IPS DF 6.9 (cell line): ENCODE data around the gene GFOD1.
A peak's percentile ranks its signal among the peaks of the same experiment; 100 is the strongest.

Experiments
- DNase-seq: peaks from one replicate; pipeline ENCODE4 v3.0.0-alpha.2; 2013; ENCODE audit warnings: low read depth, low spot score
- H3K27ac ChIP-seq: one replicate; pipeline ENCODE4 v1.5.1; 2013; ENCODE audit warnings: low read length, control low read depth
- H3K27me3 ChIP-seq: 2 replicates; pipeline ENCODE4 v1.6.1; 2013; ENCODE audit warnings: mild to moderate bottlenecking, low read length; ENCODE audit not compliant: control insufficient read depth, insufficient read depth
- H3K36me3 ChIP-seq: 2 replicates; pipeline ENCODE4 v1.6.1; 2013; ENCODE audit warnings: low read length; ENCODE audit not compliant: control insufficient read depth, insufficient read depth
- H3K4me1 ChIP-seq: 2 replicates; pipeline ENCODE4 v1.6.1; 2013; ENCODE audit warnings: low read length; ENCODE audit not compliant: control insufficient read depth, insufficient read depth
- H3K4me3 ChIP-seq: 2 replicates; pipeline ENCODE4 v1.5.1; 2013; ENCODE audit warnings: mild to moderate bottlenecking, low read length
- H3K9me3 ChIP-seq: 2 replicates; pipeline ENCODE4 v1.6.1; 2013; ENCODE audit warnings: low read length, inconsistent platforms; ENCODE audit not compliant: control insufficient read depth, insufficient read depth
- WGBS: extraction: QIAGEN DNeasy Blood & Tissue Kit; methylation state at CpG from one replicate; pipeline ENCODE4 v1.1.7; 2013; ENCODE audit warnings: mixed read lengths, missing lambda C conversion rate; ENCODE audit not compliant: insufficient read length, insufficient coverage; 5-methylcytosine and 5-hydroxymethylcytosine counted together

Gene GFOD1

DNA sequence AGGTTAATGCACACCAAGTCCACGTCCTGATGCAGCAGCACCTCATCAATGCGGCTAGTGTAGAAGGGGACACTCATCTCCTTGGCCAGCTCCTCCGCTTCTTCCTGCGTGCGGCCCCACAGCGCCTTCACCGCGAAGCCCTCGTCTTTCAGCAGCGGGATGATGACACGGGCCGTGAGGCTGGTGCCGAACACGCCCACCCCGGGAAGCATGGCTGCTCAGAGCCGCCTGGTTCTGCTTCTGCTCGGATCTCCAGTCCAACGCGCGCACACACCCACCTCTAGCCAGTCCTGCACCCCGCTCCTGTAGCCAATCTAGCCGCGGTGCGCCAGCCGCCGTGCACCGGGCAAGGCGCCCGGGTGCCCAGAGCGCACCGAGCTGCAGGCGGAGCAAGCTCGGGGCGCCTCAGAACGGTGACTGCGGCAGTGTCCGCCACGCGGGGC, 700 bp downstream of the GFOD1 start:
- Histone ChIP-seq H3K4me3 (peak overlapping the region; percentile 58; the same call in 1 of the 2 replicates), H3K27me3 (peaks cover 12% of the 10 kb centered on the region; the same call in 1 of the 2 replicates), H3K4me1 (peaks cover 3% of the 10 kb centered on the region; the same call in 1 of the 2 replicates), H3K27ac (no peak overlapping the region), H3K9me3 (no peaks in the 10 kb centered on the region), H3K36me3 (no peaks in the 10 kb centered on the region)
- no peak for DNase-seq
- WGBS, result no CpG with 5 or more reads among the region's 39 CpGs

DNA sequence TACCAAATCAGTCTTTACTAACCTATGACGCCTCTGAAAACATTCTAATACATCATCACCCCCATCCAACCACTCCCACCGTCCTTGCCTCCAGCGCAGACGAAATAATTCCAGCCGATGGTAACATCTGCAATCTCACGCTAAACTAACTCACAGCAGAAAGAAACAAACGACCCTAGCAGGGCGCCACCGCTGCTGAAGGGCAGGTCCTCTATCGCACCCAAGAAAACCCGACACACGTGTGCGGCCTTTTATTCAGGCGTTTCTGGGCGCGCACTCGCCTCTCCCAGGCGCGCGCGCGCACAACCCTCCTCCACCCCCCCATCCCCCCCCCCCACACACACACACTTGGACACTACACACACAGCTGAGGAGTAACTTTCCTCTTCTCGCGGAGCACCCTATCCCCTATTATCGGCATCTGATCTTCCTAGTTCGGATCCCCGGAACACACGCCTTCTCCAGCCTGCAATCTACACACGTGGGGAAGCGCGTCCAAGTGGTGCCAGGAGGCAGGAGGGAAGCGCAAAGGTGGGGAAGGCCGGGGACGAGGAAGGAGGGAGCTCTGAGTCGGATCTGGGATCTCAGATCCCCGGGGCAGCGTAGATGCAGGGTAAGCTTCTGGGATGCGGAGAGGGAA, 1.4 kb downstream of the GFOD1 start:
- Histone ChIP-seq H3K9me3 (no peaks in the 10 kb centered on the region), H3K4me3 (peak overlapping the region; percentile 58; the same call in 1 of the 2 replicates), H3K36me3 (no peaks in the 10 kb centered on the region), H3K27ac (no peak overlapping the region), H3K4me1 (peaks cover 3% of the 10 kb centered on the region; the same call in 1 of the 2 replicates), H3K27me3 (peaks cover 12% of the 10 kb centered on the region; the same call in 1 of the 2 replicates)
- no peak for DNase-seq
- no CpG with 5 or more reads among the region's 38 CpGs for WGBS

DNA sequence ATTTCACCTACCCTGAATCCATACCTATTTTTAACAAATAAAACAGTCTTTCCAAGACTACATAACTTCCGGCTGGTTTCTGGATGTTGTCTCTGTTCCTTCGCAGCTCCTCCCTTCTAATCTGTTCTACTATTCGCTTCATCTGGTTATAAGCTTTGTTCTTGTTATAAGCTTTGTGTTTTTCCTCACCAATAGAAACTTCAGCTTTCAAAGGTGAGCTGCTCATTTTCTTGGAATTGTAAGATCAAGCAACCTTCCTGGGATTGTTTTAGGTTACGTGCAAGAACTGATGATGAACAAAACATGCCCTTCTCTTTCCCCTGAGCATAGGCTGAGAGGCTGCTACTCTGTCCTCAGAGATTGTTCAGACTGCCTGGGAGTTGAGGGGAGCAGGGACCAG, 2.1 kb downstream of the GFOD1 start:
- Histone ChIP-seq H3K27me3 (peaks cover 12% of the 10 kb centered on the region; the same call in 1 of the 2 replicates), H3K27ac (no peak overlapping the region)
- no CpG with 5 or more reads among the region's 4 CpGs for WGBS

DNA sequence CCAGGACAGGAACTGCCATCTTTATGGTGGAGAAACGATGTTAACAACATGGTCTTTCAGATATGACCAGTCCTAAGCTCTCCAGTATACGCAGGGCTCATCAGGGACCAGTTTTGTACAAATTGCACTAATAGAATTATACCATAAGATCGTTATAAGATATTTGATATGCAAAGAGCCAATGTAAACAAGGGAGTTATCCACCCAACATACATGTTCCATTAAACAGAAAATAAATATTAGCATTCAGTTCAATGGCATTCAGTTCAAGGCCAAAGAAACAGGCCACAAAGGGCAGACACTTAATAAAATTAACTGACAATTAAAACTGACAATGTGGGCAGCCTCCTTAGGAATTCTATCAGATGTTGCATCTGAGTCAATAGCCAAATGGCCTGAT, 2.6 kb downstream of the GFOD1 start:
- H3K27me3 ChIP-seq, result peaks cover 12% of the 10 kb centered on the region; the same call in 1 of the 2 replicates
- no CpG with 5 or more reads among the region's 3 CpGs for WGBS
- H3K36me3 ChIP-seq, result no peaks in the 10 kb centered on the region
- no peaks in the 10 kb centered on the region for H3K9me3 ChIP-seq
- DNase-seq, result no peak
- H3K4me3 ChIP-seq, result no peak overlapping the region
- no peak overlapping the region for H3K27ac ChIP-seq
- H3K4me1 ChIP-seq, result peaks cover 3% of the 10 kb centered on the region; the same call in 1 of the 2 replicates

More for the DNA sequence above, 2.1 kb downstream of the GFOD1 start:
- Histone ChIP-seq H3K9me3 (no peaks in the 10 kb centered on the region), H3K36me3 (no peaks in the 10 kb centered on the region), H3K4me3 (peak overlapping the region; percentile 58; the same call in 1 of the 2 replicates), H3K4me1 (peaks cover 3% of the 10 kb centered on the region; the same call in 1 of the 2 replicates)
- DNase-seq, result no peak

DNA sequence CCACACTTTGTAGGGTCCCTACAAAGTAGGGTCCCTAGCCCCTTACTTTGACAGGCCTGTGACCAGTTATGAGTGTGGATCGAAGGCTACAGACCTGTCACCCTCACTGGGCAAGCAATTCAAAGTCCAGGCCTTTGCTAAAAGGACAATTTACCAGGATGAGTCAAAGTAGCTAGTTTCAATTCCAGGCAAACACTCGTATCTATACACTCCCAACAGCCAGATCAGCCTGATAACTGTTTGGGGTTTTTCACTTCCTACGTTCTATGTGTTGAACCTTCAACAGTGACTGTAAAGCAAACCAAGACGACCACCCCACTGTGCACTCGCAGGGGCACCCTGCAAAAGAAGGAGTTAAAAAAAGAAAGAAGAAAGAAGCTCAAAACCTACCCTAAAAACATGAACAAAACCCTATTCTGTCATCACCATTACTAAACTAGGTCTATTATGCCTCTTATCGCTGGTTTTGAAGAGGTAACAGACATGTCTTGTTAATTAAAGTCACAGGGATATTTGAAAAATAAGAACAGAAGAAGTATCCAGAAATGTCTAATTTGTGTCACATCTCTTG, 3.2 kb downstream of the GFOD1 start:
- WGBS, result no CpG with 5 or more reads among the region's 6 CpGs
- Histone ChIP-seq H3K4me1 (peaks cover 3% of the 10 kb centered on the region; the same call in 1 of the 2 replicates), H3K36me3 (no peaks in the 10 kb centered on the region), H3K27ac (no peak overlapping the region), H3K27me3 (peaks cover 11% of the 10 kb centered on the region; the same call in 1 of the 2 replicates), H3K9me3 (no peaks in the 10 kb centered on the region), H3K4me3 (no peak overlapping the region)
- DNase-seq, result no peak

DNA sequence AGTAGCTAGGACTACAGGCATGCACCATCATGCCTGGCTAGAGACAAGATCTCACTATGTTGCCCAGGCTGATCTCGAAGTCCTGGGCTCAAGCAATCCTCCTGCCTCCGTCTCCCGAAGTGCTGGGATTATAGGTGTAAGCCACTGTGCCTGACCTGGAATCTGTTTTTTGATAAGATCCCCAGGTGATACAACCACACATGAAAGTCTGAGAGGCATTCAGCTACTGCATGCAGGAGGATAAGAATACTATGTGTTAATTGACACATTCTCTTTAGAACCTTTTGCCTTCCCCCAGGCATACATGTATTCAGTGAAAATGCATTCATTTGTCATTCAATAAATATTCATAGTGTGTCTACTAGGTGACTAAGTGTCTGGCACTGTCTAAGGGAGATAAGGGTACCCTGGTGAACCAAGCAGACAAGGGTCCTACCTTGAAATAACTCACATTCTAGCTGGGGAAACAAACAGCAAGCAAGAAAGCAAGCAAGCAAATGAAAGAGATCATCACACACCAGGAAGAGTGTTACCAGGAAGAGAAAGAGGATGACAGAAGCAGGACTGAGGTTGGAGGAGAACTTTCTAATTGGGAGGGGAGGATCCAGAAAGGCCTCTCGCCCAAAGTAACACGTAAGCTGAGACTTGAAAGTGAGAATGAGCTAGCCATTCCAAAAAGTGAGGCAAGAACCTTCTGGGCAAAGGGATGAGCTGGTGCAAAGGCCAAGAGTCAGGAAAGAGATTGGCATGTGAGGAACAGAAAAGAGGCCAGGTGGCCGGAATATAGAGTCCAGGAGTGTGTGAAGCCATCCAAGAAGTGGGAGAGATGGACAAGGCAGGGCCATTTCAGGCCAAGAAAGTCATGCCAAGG, 6.5 kb downstream of the GFOD1 start:
- WGBS, result no CpG with 5 or more reads among the region's 6 CpGs
- no peaks in the 10 kb centered on the region for H3K36me3 ChIP-seq
- no peak overlapping the region for H3K27ac ChIP-seq
- no peak overlapping the region for H3K4me3 ChIP-seq
- DNase-seq, result no peak
- H3K4me1 ChIP-seq, result peaks cover 3% of the 10 kb centered on the region; the same call in 1 of the 2 replicates
- H3K9me3 ChIP-seq, result no peaks in the 10 kb centered on the region
- H3K27me3 ChIP-seq, result peaks cover 3% of the 10 kb centered on the region; the same call in 1 of the 2 replicates

DNA sequence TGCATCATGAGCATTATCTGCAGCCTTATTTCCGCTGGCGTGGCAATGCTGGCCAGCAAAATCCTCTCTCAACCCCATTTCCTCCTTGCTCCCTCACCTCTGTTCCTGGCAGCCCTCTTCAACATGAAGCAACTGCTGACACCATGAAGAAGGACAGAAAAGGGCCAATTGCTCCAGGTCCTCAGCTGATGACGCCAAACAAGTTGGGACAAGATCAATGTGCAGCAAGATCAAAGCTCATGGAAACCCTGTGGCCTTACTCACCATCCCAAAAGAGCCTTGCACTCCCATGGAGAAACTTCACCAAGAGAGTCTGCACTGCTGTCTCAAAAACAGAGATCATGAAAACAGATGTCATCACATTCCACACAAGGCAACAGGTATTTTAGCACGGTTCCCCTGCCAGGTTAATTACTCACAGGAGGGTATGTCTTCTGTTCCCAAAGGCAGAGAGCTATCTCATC, 7.4 kb downstream of the GFOD1 start:
- Histone ChIP-seq H3K4me1 (no peaks in the 10 kb centered on the region), H3K9me3 (no peaks in the 10 kb centered on the region), H3K4me3 (no peak overlapping the region), H3K36me3 (no peaks in the 10 kb centered on the region), H3K27ac (no peak overlapping the region), H3K27me3 (0 out of 2 replicates have a peak, but pooled peaks cover 1% of the 10 kb centered on the region)
- DNase-seq, result no peak
- no CpG with 5 or more reads among the region's 4 CpGs for WGBS

DNA sequence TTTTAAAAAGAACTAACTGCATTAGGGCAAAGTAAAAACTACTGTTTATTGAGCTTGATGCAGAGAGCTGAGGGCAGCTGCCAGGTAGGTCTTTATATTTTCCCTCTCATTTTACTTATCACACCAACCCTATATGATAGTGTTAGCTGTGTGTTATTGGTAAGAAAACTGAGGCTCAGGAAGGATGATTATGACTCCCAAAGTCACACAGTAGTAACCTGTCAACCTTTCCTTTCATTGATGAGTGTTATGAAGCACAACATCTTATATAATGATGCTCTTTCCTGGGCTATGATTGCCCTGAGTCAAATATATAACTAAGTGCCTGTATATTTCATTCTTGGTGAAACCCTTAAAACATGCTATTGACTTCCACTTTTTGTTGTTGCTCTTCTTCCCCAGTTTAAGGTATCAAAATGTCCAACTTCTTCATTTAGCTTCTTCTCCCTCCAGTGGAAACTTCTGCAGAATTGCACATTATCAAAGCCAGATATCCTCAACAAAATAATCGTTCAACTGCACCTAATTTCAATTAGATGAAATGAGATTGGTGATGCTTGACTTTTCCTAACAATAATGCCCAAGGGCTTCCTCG, 8.1 kb downstream of the GFOD1 start:
- Histone ChIP-seq H3K27ac (no peak overlapping the region), H3K4me1 (no peaks in the 10 kb centered on the region), H3K36me3 (no peaks in the 10 kb centered on the region), H3K4me3 (no peak overlapping the region), H3K9me3 (no peaks in the 10 kb centered on the region), H3K27me3 (no peaks in the 10 kb centered on the region)
- WGBS, result no CpG with 5 or more reads among the region's 2 CpGs
- DNase-seq, result no peak

DNA sequence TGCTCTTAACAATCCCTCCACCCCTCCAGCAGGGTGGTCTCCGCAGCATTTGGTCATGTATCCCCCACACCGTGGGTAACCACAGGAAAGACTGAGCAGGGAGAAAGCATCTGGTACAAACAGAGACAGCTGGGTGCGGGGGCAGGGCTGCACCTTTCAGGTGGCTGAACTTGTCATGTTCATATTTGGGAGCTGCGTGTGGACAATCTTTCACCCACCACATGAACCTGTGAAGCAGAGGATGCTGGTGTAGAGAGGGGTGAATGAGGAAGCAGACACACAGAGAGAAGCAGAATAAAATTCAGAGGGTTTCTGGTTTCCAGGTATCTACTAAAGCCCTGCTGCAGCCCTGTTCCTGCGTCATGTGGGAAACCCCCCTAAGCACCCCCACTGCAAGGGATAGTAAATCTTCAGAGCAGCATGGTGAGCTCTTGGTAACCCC, 8.9 kb downstream of the GFOD1 start:
- Histone ChIP-seq H3K4me1 (no peaks in the 10 kb centered on the region), H3K36me3 (no peaks in the 10 kb centered on the region), H3K27me3 (no peaks in the 10 kb centered on the region), H3K4me3 (no peak overlapping the region), H3K9me3 (no peaks in the 10 kb centered on the region), H3K27ac (no peak overlapping the region)
- DNase-seq, result no peak
- WGBS, result no CpG with 5 or more reads among the region's 5 CpGs

DNA sequence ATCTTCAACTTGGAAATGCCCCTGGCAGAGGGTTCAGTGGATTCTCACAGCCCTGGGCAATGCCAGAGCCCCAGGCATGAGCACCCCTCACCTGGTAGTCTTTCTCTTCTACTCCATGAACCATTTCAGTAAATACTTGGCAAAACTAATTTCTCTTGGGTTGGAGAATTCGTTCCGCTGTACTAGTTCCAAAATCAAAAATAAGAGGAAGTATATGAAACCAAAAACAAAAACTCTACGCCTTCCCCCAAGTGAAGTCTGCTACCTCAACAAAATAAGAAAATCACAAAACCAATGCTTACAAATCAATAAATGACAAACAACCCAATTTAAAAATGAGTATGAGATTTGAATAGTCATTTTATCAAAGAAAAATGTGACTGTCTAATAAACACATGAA, 12.6 kb downstream of the GFOD1 start:
- WGBS, result no CpG with 5 or more reads among the region's 3 CpGs
- H3K27ac ChIP-seq, result no peak overlapping the region
- H3K9me3 ChIP-seq, result no peaks in the 10 kb centered on the region
- H3K4me3 ChIP-seq, result no peak overlapping the region
- H3K27me3 ChIP-seq, result no peaks in the 10 kb centered on the region
- H3K36me3 ChIP-seq, result no peaks in the 10 kb centered on the region
- no peak for DNase-seq
- peaks cover 4% of the 10 kb centered on the region for H3K4me1 ChIP-seq
